DND-41 (cell line): ENCODE results near the gene SMAD7.

Experiments
- CTCF ChIP-seq: IDR thresholded peaks from 2 replicates; pipeline ENCODE4 v1.5.1; 2012; ENCODE audit warnings: borderline replicate concordance, low read length, moderate library complexity, mild to moderate bottlenecking; ENCODE audit not compliant: poor library complexity, severe bottlenecking; ENCODE audit errors: extremely low read depth
- EZH2 ChIP-seq: IDR thresholded peaks from 3 replicates; pipeline ENCODE4 v1.6.1; 2012; ENCODE audit warnings: borderline replicate concordance, low read depth, mild to moderate bottlenecking, moderate library complexity, low read length, inconsistent platforms; ENCODE audit not compliant: severe bottlenecking

- TF ChIP-seq CTCF (no peak), EZH2 (no peak)
These were observed 62.0 kb downstream of the SMAD7 start for GRCh38 chr18:48888773-48889080.
